NCI-H748 treated with DMSO at 0.1 percent for 48 hours (cell line): Measurements from ENCODE around the gene NAA80.

Source experiments
- DNase-seq: peaks from one replicate; lab custom pipeline; 2025; lab: John Stamatoyannopoulos, UW

The NAA80 gene

DNA sequence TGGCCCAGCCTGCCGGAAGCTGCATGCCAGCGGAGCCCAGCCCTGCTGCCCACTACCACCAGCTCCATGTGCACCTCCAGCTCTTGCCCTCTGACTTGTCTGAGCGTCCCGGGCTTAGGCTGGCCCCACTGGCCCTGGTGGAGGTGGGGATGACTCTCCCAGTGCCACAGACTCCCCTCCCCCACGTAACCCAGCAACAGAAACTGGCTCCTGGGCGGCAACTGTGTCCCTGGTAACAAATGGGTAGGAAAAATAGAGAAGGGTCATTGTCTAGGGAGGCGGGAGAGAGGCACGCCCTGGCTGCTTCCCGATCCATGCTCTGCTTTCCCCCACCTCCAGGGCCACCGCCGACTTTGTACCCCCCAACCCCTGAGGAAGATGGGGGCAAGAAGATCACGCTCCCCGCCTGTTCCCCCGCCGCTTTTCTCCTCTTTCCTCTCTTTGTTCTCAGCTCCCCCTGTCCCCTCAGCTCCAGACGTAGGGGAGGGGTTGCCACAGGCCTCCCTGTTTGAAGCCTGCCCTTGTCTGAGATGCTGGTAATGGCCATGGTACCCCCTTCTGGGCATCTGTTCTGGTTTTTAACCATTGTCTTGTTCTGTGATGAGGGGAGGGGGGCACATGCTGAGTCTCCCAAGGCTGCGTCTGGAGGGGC lies 41.0 kb downstream of the NAA80 start:
- no peak for DNase-seq

- no peak for DNase-seq
These were observed 42.0 kb downstream of the NAA80 start for GRCh38 chr3:50256978-50257890.

- no peak for DNase-seq
These were observed 44.0 kb downstream of the NAA80 start for GRCh38 chr3:50255251-50255615.

DNA sequence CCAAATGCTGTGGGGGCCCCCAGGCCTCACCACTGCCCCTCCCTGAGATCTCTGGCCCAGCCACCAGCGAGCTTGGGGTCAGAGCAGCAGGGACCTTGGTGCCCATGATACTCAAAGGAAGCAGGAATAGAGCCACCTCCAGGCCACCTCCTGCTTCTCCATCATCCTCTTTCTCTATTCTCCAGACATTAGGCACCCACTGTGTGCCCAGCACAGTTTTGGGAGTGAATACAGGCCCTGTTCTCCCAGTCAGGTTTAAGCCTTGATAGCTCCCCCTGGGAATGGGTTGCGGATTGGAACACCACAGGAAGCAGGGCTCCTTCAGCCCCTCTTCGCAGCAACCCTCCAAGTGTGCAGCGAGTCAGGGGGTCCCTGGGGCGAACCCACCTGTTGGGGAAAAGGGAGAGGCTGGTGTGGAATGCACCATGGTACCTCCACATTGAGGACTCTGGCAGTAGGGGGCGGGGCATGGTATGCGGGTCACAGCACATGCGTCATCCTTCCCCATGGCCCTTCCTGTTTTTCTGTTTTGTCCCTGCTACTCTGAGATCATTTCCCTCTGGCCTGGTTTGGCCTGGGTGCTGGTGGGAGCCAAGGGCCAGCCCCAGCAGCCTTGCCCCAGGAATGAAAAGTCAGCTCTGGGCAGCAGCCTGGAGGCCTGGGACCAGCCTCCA lies 44.5 kb downstream of the NAA80 start:
- DNase-seq, result no peak

DNA sequence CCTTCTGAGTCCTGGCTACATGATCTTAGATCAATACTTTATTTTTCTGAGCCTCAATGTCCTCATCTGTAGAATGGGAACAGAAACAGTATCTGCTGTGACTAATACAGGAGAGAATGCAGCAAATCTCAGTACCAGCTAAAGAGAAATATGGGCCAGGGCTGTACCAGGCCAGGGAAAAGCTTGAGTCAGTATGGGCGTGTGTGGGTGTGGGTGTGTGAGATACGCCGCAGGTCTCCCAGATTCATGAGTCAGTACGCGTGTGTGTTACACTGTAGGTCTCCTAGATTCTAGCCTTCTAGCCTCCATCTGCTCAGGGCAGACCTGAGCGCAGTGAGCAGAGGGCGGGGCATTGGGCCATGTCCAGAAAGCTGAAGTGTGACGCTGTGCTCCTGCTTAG lies 48.0 kb downstream of the NAA80 start:
- DNase-seq, result no peak

DNA sequence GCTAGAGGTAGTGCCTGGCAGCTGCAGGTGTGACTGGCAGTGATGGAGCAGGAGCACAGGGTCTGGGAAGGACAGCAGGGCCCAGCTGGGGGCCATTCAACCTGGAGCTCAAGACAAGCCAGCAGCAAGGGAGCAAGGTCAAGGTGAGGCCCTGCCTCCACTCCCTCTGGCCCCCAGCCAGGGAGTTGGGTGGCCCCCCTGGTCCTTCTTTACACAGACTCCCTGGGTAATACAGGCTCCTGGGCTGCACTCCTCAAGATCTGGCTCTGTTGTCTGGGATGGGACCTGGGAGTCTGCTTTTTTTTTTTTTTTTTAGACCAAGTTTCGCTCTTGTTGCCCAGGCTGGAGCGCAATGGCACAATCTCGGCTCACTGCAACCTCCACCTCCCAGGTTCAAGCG lies 48.7 kb downstream of the NAA80 start:
- DNase-seq, result no peak

GRCh38 chr3:50249457-50249856 lies 49.7 kb downstream of the NAA80 start:
- no peak for DNase-seq

- no peak for DNase-seq
These were observed 50.8 kb downstream of the NAA80 start for GRCh38 chr3:50248387-50248786.

- no peak for DNase-seq
These were observed 52.7 kb downstream of the NAA80 start for GRCh38 chr3:50246517-50246954.
